NCI-H345 treated with DMSO at 0.1 percent for 48 hours (cell line): ENCODE data around the gene SYNRG.
"Not testable (repeated sequence)": the region's sequence is repeated elsewhere in the genome, so short reads cannot be mapped to it uniquely, and the experiment has no call there.

ENCODE experiments used
- DNase-seq: peaks from one replicate; lab custom pipeline; 2025; ENCODE audit not compliant: unreplicated experiment; lab: John Stamatoyannopoulos, UW

SYNRG gene, protein sequence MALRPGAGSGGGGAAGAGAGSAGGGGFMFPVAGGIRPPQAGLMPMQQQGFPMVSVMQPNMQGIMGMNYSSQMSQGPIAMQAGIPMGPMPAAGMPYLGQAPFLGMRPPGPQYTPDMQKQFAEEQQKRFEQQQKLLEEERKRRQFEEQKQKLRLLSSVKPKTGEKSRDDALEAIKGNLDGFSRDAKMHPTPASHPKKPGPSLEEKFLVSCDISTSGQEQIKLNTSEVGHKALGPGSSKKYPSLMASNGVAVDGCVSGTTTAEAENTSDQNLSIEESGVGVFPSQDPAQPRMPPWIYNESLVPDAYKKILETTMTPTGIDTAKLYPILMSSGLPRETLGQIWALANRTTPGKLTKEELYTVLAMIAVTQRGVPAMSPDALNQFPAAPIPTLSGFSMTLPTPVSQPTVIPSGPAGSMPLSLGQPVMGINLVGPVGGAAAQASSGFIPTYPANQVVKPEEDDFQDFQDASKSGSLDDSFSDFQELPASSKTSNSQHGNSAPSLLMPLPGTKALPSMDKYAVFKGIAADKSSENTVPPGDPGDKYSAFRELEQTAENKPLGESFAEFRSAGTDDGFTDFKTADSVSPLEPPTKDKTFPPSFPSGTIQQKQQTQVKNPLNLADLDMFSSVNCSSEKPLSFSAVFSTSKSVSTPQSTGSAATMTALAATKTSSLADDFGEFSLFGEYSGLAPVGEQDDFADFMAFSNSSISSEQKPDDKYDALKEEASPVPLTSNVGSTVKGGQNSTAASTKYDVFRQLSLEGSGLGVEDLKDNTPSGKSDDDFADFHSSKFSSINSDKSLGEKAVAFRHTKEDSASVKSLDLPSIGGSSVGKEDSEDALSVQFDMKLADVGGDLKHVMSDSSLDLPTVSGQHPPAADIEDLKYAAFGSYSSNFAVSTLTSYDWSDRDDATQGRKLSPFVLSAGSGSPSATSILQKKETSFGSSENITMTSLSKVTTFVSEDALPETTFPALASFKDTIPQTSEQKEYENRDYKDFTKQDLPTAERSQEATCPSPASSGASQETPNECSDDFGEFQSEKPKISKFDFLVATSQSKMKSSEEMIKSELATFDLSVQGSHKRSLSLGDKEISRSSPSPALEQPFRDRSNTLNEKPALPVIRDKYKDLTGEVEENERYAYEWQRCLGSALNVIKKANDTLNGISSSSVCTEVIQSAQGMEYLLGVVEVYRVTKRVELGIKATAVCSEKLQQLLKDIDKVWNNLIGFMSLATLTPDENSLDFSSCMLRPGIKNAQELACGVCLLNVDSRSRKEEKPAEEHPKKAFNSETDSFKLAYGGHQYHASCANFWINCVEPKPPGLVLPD (N-terminal part only)

DNA sequence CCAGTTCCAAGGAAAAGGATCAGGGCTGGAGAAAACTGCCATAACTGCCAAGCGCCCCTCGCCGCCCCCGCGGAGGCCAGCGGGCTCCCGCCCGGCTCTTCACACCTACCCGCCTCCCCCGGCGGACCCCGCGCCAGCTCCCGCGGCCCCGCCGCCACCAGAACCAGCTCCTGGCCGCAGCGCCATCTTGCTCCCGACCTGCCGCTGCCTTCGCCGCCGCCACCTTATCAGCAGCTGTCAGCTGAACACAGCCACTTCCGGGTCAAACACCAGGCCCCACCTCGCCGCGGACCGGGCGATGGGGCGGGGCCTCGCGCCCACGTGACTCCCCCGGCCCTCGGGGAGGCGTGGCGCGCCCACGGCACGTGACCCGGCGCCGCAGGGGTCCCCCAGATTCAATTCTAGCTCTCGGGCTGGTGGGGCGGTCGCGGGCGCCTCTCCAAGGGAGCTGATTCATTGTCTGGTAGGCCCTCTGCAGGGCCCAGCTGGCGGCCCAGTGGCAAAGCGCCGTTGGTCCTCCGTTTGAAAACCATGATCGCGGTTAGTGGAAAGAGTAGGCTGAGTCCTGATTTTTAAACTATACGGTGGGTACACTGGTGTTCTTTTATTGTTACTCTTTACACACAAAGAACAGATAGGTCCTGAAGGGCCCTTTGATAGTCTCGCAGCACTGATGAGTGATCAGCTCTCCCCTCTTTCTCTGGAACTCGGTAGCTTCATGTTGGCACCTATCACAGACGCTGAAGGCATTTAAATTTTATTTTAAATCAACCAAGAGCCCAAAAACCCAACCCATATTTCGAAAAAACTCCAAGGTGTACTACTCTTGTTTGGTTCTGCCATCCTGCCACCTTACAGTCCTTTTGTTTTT is at the start of gene SYNRG:
TSS of gene SYNRG (minus strand) at position 249 of the 871 bp plus-strand sequence. CDS start at position 186, 63 bp downstream.
- peak; percentile 91 for DNase-seq

DNA sequence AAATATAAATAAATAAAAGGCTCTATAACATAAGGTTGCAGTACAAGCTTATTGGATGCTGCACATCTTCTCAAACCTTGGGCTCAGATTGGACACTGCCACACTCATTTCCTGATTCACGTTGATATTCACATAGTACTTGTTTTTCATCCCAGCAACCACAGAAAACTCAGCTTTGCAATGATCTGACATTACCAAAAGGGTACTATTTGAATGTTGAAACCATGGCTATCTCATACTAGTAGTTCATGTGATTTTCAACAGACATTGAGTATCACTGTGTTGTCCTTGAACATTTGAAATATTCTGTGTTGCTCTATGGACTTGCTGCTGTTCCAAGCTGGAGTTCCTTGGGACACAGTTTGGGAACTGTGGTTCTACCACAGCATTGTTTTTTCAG is 48.0 kb upstream of the SYNRG start:
- DNase-seq = no peak

DNA sequence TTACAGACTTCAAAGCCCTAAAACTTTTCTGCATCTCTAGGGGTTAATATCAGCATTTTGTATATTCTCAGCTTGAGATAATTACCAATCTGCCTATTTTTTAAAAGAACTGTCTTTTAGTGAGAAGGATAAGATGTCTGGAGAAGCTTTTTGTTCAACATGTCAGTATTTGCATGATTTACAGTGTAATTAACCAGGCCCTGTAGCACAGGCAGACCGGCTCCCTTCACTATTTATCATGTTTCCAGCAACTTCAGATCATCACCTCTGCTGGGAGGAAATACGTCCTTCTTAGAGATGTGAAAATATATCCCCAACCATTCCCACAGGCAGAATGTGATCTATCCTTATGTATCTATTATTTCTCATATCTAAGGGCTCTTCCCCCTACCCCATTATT is 42.6 kb upstream of the SYNRG start:
- DNase-seq = no peak

DNA sequence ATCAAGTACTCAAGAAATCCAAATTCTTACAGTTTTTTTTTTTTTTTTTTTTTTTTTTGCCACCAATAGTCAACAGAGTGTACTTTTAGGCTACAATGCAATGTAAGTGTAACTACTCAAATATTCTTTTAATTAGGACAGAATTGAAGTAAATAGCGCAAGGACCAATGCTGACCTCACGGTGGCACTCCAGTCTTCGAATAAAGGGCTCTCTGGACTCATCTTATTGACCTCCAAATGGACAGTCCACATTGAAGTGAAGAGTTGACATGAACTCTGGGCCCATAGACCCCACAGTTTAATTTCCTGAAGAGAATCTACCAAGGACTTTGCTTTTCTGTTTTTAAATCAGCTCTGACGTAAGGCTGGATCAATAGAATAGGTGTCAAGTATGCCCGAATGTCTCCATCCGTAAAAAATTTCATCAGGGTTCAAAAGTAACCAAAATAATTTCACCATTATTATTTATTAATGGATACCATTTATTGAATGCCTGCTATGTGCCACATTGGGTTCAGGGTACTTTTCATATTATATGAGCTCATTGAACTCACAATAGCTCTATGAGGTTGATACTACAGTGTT is 41.3 kb upstream of the SYNRG start:
- DNase-seq = no peak

DNA sequence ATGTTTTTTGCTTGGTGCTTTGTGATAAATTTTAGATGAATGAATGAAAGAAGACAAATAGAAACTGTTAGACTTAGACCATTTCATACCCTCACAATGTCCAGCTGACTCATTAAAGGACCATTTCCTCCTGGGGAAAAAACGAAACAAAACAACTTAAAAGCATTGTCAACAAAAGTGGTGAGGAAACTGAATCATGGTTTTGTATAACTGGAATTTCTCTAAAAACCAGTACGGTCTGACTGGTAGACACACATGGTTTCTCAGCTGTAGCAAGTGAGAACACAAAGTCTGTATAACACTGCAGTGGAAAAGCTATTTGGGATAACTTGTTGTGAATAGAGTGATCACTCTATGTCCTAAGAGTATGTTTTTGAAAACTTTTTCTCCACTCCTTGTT is 39.3 kb upstream of the SYNRG start:
- DNase-seq = no peak

DNA sequence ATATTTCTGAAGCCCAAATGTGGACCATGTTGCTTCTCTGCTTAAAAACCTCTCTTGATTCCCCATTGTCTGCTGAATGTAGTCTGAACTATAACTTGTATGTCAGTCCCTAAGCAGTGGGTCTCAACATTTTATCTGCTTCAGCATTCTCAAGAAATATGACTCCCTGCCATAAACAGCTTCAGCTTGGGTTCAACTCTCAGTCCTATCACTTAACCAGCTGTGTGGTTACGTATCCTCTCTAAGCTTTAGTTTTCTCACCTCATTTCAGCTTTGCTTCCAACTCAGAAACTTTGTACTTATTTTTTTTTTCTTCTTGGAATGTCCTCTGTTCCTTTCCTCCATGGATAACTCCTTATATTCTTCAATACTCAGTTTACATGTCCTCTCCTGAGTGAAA is 38.6 kb upstream of the SYNRG start:
- no peak for DNase-seq

DNA sequence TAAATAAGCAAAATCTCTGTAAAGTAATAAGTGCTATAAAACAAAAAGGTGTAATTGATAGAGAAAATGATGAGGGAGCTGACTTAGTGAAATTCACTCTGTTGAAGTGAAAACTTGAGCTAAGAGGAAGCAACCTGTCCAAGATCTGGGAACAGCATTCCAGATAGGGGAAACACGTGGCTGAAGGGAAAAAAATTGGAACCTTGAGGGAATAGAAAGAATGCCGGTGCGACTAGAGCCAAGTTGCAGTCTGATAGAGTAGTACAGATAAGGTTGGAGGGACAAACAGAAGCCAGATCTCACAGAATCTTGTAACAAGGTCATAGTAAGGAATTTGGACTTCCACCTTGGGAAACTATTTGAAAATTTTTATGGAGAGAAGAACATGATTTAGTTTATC is 34.7 kb upstream of the SYNRG start:
- no peak for DNase-seq

DNA sequence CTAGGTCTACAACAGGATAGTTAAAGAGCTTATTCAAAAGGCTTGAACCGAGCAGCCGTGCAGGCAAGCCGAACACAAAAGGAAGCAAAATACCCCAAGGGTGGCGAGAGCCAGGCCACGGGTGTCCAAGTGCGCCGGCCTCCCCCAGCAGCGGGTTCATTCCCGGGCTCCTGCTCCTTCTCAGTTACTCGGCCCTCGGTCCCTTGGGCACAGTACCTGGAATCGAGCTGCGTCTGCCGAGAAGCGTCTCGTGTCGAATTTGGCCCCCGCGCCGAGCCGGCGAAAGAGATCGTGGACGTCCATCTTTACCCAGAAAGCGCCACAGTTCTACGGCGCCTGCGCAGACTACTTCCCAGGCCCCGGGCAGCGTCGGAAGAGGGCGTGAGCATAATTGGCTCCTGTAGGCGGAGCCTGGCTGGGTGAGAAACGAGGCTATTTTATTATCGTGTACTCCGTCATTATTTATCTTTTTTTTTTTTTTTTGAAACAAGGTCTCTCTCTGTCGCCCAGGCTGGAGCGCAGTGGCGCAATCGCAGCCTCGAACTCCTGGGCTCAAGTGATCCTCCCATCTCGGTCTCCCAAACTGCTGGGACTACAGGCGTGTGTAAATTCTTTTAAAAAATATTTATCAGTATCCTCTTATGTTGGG is 34.0 kb upstream of the SYNRG start, which contains the start of gene DDX52:
TSS of gene DDX52 (minus strand) at position 329 of the 649 bp plus-strand sequence. CDS start at position 303, 26 bp downstream.
- DNase-seq = peak; percentile 87

DNA sequence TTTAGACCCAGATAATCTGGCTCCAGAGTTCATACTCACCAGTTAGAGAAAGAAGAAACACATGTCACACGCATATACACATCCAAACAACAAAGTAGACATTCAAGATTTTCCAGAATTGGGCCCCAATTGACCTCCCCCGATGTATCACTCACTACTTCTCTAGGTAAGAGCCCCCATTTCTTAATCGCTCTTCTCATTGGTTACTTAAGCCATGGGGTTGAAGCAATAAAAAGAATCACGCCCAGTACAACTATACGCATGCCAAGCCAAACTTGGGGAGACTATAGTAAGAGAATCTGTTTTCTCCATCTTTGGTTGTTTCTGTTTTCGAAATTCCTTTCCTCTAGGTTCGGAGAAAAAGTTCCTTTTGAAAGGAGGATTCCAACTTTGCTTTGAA is 33.5 kb upstream of the SYNRG start:
- DNase-seq = peak; percentile 12

DNA sequence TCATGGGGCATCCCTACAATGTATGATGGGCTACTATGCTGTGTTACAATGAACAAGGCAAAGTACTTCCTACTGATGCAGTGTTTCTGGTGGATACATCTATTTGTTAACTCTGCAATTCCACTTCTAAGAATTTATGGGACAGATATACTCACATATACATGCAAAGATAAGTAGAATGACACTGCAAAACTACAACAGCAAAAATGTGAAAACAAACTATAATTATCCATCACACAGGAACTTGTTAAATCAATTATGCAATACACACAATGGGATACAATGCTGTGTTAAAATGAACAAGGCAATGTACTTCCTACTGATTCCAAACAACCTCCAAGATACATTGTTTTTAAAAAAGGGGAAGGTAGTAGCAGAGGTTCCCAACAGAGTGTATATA is 30.8 kb upstream of the SYNRG start:
- no peak for DNase-seq

DNA sequence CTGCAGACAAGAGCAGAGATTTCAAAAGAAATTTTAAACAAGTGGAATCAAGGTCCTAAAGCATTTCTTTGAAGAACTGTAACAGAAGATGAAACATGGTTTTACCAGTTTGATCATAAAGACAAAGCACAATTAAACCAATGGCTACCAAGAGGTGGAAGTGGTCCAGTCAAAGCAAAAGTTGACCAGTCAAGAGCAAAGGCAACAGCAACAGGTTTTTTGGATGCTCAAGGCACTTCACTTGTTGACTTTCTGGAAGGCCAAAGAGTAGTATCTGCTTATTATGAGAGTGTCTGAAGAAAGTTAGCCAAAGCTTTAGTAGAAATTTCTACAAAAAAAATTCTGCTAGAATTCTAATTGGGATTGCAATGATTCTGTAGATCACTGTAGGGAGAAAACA is 28.7 kb upstream of the SYNRG start:
- DNase-seq = no peak

DNA sequence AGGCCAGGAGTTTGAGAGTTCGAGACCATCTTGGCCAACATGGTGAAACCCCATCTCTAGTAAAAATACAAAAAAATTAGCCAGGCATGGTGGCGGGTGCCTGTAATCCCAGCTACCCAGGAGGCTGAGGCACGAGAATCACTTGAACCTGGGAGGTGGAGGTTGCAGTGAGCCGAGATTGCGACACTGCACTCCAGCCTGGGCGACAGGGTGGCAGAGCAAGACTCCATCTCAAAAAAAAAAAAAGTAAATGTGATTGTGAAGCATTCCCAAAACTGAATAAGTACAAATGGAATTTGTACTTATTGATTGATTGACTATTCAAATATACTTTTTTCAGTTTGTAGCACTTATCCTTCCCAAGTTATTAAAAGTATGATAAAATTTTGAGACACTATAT is 7.2 kb upstream of the SYNRG start:
- DNase-seq = not testable (repeated sequence)

DNA sequence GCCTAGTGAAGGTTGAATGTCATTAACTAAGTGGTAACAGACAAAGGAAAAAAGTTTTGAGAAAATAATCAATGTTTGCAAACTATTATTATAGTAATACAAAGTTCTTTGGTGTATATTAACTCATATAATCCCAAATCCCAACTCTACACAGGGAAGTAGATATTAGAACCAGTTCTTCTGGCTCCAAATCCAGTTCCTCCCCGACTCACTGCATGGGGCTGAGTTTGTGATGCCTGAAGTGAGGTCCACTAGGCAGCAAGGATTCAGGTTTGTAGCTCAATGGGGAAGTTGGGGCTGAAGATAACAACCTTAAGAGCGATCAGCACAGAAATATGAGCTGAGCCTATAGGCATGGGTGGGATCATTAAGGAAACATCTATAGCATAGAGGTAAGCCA is 5.6 kb upstream of the SYNRG start:
- no peak for DNase-seq

DNA sequence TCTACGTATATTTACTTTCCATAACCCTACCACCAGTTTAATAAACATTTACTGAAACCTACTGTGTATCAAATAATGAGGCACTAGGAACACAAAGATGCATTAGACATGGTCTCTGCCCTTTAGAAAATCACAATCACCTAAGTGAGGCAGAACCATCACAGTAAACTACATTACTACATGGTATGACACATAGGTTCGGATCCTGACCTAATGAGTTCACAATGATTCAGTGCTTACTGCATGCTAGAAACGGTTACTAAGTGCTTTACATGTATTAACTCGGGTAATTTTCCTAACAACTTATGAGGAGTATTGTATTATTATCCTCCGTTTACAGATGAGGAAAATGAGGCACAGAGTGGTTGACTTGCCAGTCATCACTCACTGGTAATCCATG is 5.2 kb upstream of the SYNRG start:
- no peak for DNase-seq

DNA sequence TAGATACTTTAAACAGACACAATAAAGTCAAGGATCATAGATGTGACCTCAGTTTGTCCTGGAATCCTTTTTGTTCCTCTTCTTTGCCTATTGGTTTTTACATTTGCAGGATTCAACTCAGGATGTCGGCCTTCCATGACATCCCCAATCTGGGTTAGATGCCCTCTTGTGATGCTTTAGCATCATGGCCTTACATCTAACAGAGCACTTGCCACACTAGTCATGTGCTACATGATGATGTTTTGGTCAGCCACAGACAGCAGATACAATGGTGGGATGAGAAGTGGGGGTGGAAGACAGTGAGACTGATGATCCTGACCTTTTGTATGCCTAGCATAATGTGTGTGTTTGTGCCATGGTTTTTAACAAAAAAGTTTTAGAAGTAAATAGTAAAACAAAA is 1.8 kb upstream of the SYNRG start:
- DNase-seq = no peak

DNA sequence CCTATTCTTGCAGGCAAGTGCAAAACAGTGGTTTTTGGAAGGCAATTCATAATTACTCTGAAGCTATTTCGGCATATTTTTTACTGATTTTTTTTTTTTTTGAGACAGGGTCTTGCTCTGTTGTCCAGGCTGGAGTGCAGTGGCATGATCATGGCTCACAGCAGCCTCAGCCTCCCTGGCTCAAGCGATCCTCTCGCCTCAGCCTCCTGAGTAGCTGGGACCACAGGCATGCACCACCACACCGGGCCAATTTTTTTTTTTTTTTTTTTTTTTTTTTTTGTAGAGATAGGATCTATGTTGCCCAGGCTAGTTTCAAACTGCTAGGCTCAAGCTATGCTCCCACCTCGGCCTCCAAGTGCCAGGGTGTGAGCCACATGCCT is 813 bp upstream of the SYNRG start:
- DNase-seq = not testable (repeated sequence)

DNA sequence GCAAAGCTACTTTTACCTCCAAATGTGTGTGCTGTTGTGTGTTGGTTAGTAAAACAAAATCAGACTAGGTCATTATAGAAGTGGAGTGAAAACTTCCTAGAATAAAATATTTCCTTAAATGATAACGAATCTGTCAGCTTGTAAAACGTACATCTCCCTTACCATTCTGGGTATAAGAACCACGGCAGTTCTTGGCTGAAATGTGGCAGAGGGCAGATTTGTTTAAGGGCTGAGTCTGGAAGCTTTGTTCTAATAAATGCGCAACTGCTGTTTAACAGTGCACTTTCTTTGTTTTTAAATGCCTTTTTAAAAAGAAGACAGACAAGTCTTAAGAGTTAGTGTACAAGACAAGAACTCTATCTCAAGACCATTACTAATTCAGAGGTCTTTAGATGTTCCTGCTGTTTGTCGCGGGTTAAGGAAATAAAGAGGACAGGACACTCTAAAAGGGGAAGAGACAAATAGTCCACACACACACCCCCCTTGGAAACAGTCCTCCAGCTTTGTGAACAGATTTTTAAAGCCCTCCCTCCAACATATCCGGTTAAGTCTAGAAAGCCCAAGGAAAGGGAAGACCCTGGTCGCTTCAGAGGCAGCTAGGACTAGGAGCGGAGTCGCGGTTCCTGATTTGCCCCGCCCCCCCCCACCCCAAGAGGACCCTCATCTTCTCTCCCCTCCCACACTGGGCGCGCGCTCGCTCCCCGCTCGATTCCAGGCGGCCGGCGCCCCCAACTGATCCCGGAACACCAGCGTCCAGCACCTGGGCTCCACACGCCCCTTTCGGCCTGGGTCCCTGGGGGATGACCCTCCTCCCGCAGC is 658 bp downstream of the SYNRG start:
- DNase-seq = peak; percentile 49

DNA sequence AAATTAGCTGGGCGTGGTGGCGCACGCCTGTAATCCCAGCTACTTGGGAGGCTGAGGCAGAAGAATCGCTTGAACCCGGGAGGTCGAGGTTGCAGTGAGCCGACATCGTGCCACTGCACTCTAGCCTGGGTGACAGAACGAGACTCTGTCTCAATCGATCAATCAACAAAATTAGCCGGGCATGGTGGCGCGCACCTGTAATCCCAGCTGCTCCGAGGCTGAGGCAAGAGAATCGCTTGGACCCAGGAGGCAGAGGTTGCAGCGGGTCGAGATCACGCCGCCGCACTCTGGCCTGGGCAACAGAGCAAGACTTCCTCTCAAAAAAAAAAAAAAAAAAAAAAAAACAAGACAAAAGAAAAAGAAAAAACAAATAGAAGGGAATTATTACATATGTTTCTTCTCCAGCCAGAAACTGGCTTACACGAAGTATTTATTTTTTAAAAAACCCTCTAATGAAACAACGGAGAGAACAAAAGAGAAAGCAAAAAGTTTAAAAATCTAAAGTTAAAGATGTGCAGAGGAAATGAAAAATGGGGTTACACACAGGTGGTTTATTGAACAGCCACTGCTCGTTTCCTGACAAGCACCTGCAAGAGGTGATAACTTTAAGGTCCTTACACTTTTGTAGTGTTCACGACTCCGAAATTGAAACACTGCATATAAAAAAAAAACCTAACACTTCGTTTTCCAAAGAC is 1.4 kb downstream of the SYNRG start:
- no peak for DNase-seq
